ENCODE measurements around the gene GNG7. TPM values are rescaled to one million over a fixed set of nuclear protein-coding genes. Genes with fewer than 3 reads are reported as not detected.

Gene GNG7
- polyA plus RNA-seq, 1 of the 3 experiments (the other 2 are of a cell fraction): 2.2 TPM

DNA sequence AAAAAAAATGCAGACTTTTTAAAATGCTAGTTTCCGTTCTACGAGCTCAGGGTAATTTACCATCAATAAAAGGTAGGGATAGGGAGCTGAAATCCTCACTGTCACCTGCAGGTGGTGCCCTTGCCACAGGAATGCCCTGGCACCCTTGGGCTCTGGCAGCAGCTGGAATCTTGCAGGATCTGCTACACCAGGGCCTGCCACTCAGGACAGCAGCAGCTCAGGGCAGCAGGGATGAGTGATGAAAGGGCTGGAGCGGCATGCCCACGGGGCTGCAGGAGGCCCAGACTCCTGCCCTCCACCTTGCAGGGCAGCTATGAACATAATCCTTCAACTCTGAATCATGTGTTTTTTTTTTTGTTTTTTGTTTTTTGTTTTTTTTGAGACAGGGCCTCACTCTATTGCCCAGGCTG is 54.0 kb downstream of the GNG7 start (continued):
- TF ChIP-seq, protein P1, sequence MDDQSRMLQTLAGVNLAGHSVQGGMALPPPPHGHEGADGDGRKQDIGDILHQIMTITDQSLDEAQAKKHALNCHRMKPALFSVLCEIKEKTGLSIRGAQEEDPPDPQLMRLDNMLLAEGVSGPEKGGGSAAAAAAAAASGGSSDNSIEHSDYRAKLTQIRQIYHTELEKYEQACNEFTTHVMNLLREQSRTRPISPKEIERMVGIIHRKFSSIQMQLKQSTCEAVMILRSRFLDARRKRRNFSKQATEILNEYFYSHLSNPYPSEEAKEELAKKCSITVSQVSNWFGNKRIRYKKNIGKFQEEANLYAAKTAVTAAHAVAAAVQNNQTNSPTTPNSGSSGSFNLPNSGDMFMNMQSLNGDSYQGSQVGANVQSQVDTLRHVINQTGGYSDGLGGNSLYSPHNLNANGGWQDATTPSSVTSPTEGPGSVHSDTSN (IDR thresholded peaks at IDR 0.05): peak; percentile 73

DNA sequence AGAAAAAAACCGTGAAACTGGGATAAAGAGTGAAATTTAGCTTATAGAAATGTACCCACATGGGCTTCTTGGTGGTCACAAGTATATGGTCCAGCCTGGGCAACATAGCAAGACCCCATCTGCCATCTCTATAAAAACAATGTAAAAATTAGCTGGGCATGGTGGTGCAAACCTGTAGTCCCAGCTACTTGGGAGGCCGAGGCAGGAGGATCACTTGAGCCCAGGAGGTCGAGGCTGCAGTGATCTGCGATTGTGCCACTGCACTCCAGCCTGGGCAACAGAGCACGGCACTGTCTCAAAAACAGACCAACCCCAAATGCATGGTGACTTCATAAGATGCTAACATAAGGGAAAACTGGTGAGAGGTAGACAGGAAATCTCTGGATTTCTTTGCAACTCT is 54.4 kb downstream of the GNG7 start:
- Histone ChIP-seq H3K9me2 (no peaks in the 10 kb centered on the region), H3K27me3 (ENCODE audit: insufficient read depth) (peaks cover 10% of the 10 kb centered on the region; the same call in 1 of the 2 replicates), H4K20me1 (ENCODE audit: insufficient read depth) (no peaks in the 10 kb centered on the region), H2AFZ (ENCODE audit: low read depth) (no peak overlapping the region), H3K27ac (ENCODE audit: low read depth in 2 of 2, low read length in 1 of 2) (no peak overlapping the region), H3K9me3 (no peaks in the 10 kb centered on the region), H3K9ac (no peak overlapping the region), H3K4me3 (ENCODE audit: low read depth in 2 of 2, low read length in 1 of 2) (no peak overlapping the region), H3F3A (replicated peaks; ENCODE audit: insufficient read depth) (no peaks in the 10 kb centered on the region), H3K79me2 (ENCODE audit: insufficient read depth) (no peaks in the 10 kb centered on the region), H3K4me2 (no peak overlapping the region), H3K4me1 (ENCODE audit: control insufficient read depth in 1 of 2, insufficient read depth in 2 of 2, low read depth in 1 of 2, low read length in 1 of 2) (no peaks in the 10 kb centered on the region), H3K36me3 (replicated peaks in 1 of 2; ENCODE audit: control insufficient read depth in 1 of 2, insufficient read depth in 2 of 2, low read length in 1 of 2) (no peaks in the 10 kb centered on the region)
- 24% methylated on average over 5 of the region's 5 CpGs for WGBS (ENCODE audit: low lambda C conversion rate)
- no peak for DNase-seq
- CTCF ChIA-PET: interaction anchor here (0.6 to 6.6 kb wide), 51 partner anchors 9 to 539 kb away, joined by 3 to 142 read pairs (median 4); partner anchors contain the start of genes DIRAS1, GNG7, SGTA and SLC39A3
- no peak for TF ChIP-seq SIN3A (IDR thresholded peaks at IDR 0.05; ENCODE audit: borderline replicate concordance, low read depth, low read length)
- POLR2A ChIA-PET: interaction anchor here (1.1 kb wide), 1 partner anchor 101 kb away, joined by 5 read pairs; no protein-coding TSS in a partner anchor

- Histone ChIP-seq H3K9ac (no peak overlapping the region), H3K4me1 (ENCODE audit: control insufficient read depth in 1 of 2, insufficient read depth in 2 of 2, low read depth in 1 of 2, low read length in 1 of 2) (no peaks in the 10 kb centered on the region), H3K79me2 (ENCODE audit: insufficient read depth) (no peaks in the 10 kb centered on the region), H3F3A (replicated peaks; ENCODE audit: insufficient read depth) (no peaks in the 10 kb centered on the region), H3K36me3 (replicated peaks in 1 of 2; ENCODE audit: control insufficient read depth in 1 of 2, insufficient read depth in 2 of 2, low read length in 1 of 2) (no peaks in the 10 kb centered on the region), H3K4me3 (ENCODE audit: low read depth in 2 of 2, low read length in 1 of 2) (no peak overlapping the region), H3K27ac (ENCODE audit: low read depth in 2 of 2, low read length in 1 of 2) (no peak overlapping the region), H3K9me2 (no peaks in the 10 kb centered on the region), H3K4me2 (no peak overlapping the region), H3K9me3 (no peaks in the 10 kb centered on the region), H4K20me1 (ENCODE audit: insufficient read depth) (no peaks in the 10 kb centered on the region), H2AFZ (ENCODE audit: low read depth) (no peak overlapping the region), H3K27me3 (ENCODE audit: insufficient read depth) (peaks cover 10% of the 10 kb centered on the region; the same call in 1 of the 2 replicates)
- WGBS (ENCODE audit: low lambda C conversion rate): 44% methylated on average over 7 of the region's 20 CpGs
- TF ChIP-seq ZBTB33 (IDR thresholded peaks at IDR 0.05; ENCODE audit: borderline replicate concordance, low read depth) (no peak), RXRA (IDR thresholded peaks at IDR 0.05; ENCODE audit: borderline replicate concordance, low read depth) (no peak), FOXM1 (IDR thresholded peaks at IDR 0.05; ENCODE audit: low read depth) (no peak)
- DNase-seq: no peak
- CTCF ChIA-PET: interaction anchor here (0.8 to 6.6 kb wide), 5 partner anchors 11 to 105 kb away, joined by 3 to 142 read pairs (median 6); partner anchors contain the start of gene DIRAS1
- POLR2A ChIA-PET: no interaction called here
Measured at GRCh38 chr19:2646866-2647535, 55.5 kb downstream of the GNG7 start.
